ENCODE data around the gene PLK1.
"Not testable (repeated sequence)": the region's sequence is repeated elsewhere in the genome, so short reads cannot be mapped to it uniquely, and the experiment has no call there.

PLK1 gene

GRCh38 chr16:23678430-23679273 is at the start of gene PLK1:
TSS of gene PLK1 (plus strand) at chr16:23678889. CDS start at chr16:23678933, 44 bp downstream.
- peak; percentile 63 for DNase-seq

GRCh38 chr16:23629516-23629915 is 49.2 kb upstream of the PLK1 start:
- DNase-seq: no peak

- not testable (repeated sequence) for DNase-seq
Measured at GRCh38 chr16:23631874-23632273, 46.8 kb upstream of the PLK1 start.

GRCh38 chr16:23634461-23635036 is 44.1 kb upstream of the PLK1 start:
- DNase-seq: no peak

- no peak for DNase-seq
Measured at GRCh38 chr16:23635958-23636357, 42.7 kb upstream of the PLK1 start.

GRCh38 chr16:23640615-23640930 is 38.1 kb upstream of the PLK1 start:
- DNase-seq: no peak

- peak; percentile 80 for DNase-seq
Measured at GRCh38 chr16:23640931-23641765, 37.5 kb upstream of the PLK1 start, which contains the start of the genes DCTN5 and PALB2. TSS of gene DCTN5 (plus strand) at chr16:23641466. CDS start at chr16:23641543, 77 bp downstream. TSS of gene PALB2 (minus strand) at chr16:23641310. CDS start at chr16:23641157, 153 bp downstream.

GRCh38 chr16:23642246-23642774 is 36.4 kb upstream of the PLK1 start:
- DNase-seq: no peak

GRCh38 chr16:23650674-23651416 is 27.8 kb upstream of the PLK1 start:
- DNase-seq: no peak

GRCh38 chr16:23651943-23652468 is 26.7 kb upstream of the PLK1 start:
- no peak for DNase-seq

GRCh38 chr16:23663918-23664317 is 14.8 kb upstream of the PLK1 start:
- DNase-seq: no peak

GRCh38 chr16:23666571-23667354 is 11.9 kb upstream of the PLK1 start:
- DNase-seq: no peak

GRCh38 chr16:23667355-23667659 is 11.4 kb upstream of the PLK1 start:
- DNase-seq: no peak

- no peak for DNase-seq
Measured at GRCh38 chr16:23668225-23668624, 10.5 kb upstream of the PLK1 start.

- DNase-seq: no peak
Measured at GRCh38 chr16:23668873-23669272, 9.8 kb upstream of the PLK1 start.

- no peak for DNase-seq
Measured at GRCh38 chr16:23670137-23670776, 8.4 kb upstream of the PLK1 start.

GRCh38 chr16:23673971-23674614 is 4.6 kb upstream of the PLK1 start:
- no peak for DNase-seq

- no peak for DNase-seq
Measured at GRCh38 chr16:23676924-23677480, 1.7 kb upstream of the PLK1 start.

- DNase-seq: no peak
Measured at GRCh38 chr16:23679274-23679985, 741 bp downstream of the PLK1 start.

- DNase-seq: no peak
Measured at GRCh38 chr16:23679986-23680336, 1.3 kb downstream of the PLK1 start.
